HG03520 (cell line): Measurements from ENCODE around the gene MAEA.

Experiments
- ATAC-seq: cut with Tn5 transposase; IDR thresholded peaks from one replicate; pipeline ENCODE4 v1.9.1; 2021; ENCODE audit warnings: mild to moderate bottlenecking, moderate library complexity; ENCODE audit not compliant: unreplicated experiment

Gene MAEA

GRCh38 chr4:1249731-1250526 lies 39.8 kb upstream of the MAEA start:
- peak; percentile 6 for ATAC-seq

GRCh38 chr4:1250527-1250812 lies 39.2 kb upstream of the MAEA start:
- no peak for ATAC-seq

GRCh38 chr4:1250921-1251772 lies 38.5 kb upstream of the MAEA start:
- ATAC-seq = no peak

GRCh38 chr4:1251773-1252066 lies 38.0 kb upstream of the MAEA start:
- no peak for ATAC-seq

- no peak for ATAC-seq
These were observed 36.7 kb upstream of the MAEA start for GRCh38 chr4:1252928-1253492.

- ATAC-seq = no peak
These were observed 35.9 kb upstream of the MAEA start for GRCh38 chr4:1253831-1254230.

- ATAC-seq = no peak
These were observed 34.5 kb upstream of the MAEA start for GRCh38 chr4:1255151-1255550.

- ATAC-seq = no peak
These were observed 34.0 kb upstream of the MAEA start for GRCh38 chr4:1255699-1256098.

- no peak for ATAC-seq
These were observed 31.2 kb upstream of the MAEA start for GRCh38 chr4:1258457-1258856.

GRCh38 chr4:1259966-1260365 lies 29.7 kb upstream of the MAEA start:
- no peak for ATAC-seq

GRCh38 chr4:1260418-1261106 lies 29.1 kb upstream of the MAEA start:
- no peak for ATAC-seq

GRCh38 chr4:1261107-1261928 lies 28.4 kb upstream of the MAEA start:
- no peak for ATAC-seq

- ATAC-seq = no peak
These were observed 24.7 kb upstream of the MAEA start for GRCh38 chr4:1264942-1265341.

GRCh38 chr4:1265351-1265750 lies 24.3 kb upstream of the MAEA start:
- ATAC-seq = no peak

GRCh38 chr4:1266881-1267763 lies 22.6 kb upstream of the MAEA start:
- no peak for ATAC-seq

GRCh38 chr4:1269209-1269608 lies 20.5 kb upstream of the MAEA start:
- ATAC-seq = no peak

- ATAC-seq = no peak
These were observed 18.0 kb upstream of the MAEA start for GRCh38 chr4:1271686-1272085.

- ATAC-seq = no peak
These were observed 14.8 kb upstream of the MAEA start for GRCh38 chr4:1274871-1275270.

- ATAC-seq = no peak
These were observed 12.7 kb upstream of the MAEA start for GRCh38 chr4:1276984-1277383.
